H1 (cell line): ENCODE results near the gene TMTC2. TPM values are rescaled to one million over a fixed set of nuclear protein-coding genes. Genes with fewer than 3 reads are reported as not detected.

Source experiments
- CTCF ChIA-PET: fragments of 300-600 bp; sonication (Branson Sonifier 250); formaldehyde crosslinking; loops from one replicate; lab custom pipeline; 2021; ENCODE audit not compliant: partially characterized antibody; lab: Charles Lee
- POLR2A ChIA-PET: fragments of 300-600 bp; sonication (Branson Sonifier 250); formaldehyde crosslinking; loops from one replicate; lab custom pipeline; 2021; ENCODE audit warnings: inconsistent platforms; ENCODE audit not compliant: partially characterized antibody; lab: Charles Lee
- DNase-seq, 2 experiments: peaks; one replicate each; pipeline versions ENCODE4 v3.0.0 to v3.0.0-alpha.2; 2010 to 2022; ENCODE audit warnings: low spot score in 2 of 2, low read depth in 1 of 2, mixed read lengths in 1 of 2
- FAIRE-seq: peaks from 2 replicates; lab custom pipeline; 2011; peaks lifted over from hg19 to GRCh38; lab: Jason Lieb, UNC
- H2AFZ ChIP-seq: 2 replicates; pipeline ENCODE4 v1.8.1; 2012; ENCODE audit warnings: low read length, inconsistent platforms
- H2AK5ac ChIP-seq: 2 replicates; pipeline ENCODE4 v1.6.1; 2013; ENCODE audit warnings: low read depth, low read length
- H2BK120ac ChIP-seq: replicated peaks from 2 replicates; pipeline ENCODE3; 2013; ENCODE audit warnings: low read depth, low read length, inconsistent platforms
- H2BK12ac ChIP-seq: 2 replicates; pipeline ENCODE4 v1.6.1; 2013; ENCODE audit warnings: low read depth, low read length
- H2BK15ac ChIP-seq: 2 replicates; pipeline ENCODE4 v1.6.1; 2013; ENCODE audit warnings: low read length
- H2BK20ac ChIP-seq: 2 replicates; pipeline ENCODE4 v1.6.1; 2013; ENCODE audit warnings: low read length
- H2BK5ac ChIP-seq: 2 replicates; pipeline ENCODE4 v1.6.1; 2013; ENCODE audit warnings: low read depth, low read length
- H3K14ac ChIP-seq: 2 replicates; pipeline ENCODE4 v1.6.1; 2013; ENCODE audit warnings: inconsistent platforms; ENCODE audit not compliant: insufficient read length
- H3K18ac ChIP-seq: 2 replicates; pipeline ENCODE4 v1.6.1; 2013; ENCODE audit warnings: low read length; ENCODE audit errors: extremely low read depth
- H3K23ac ChIP-seq: 2 replicates; pipeline ENCODE4 v1.6.1; 2013; ENCODE audit warnings: inconsistent platforms; ENCODE audit not compliant: insufficient read length
- H3K23me2 ChIP-seq: 2 replicates; pipeline ENCODE4 v1.6.1; 2013; ENCODE audit warnings: low read depth, low read length
- H3K27ac ChIP-seq: 2 replicates; pipeline ENCODE4 v1.6.1; 2011; ENCODE audit warnings: low read depth, low read length, inconsistent platforms
- H3K27me3 ChIP-seq, 4 experiments: replicated peaks in 1 of 4; 1 replicate in 1 of 4; 2 replicates in 3 of 4; pipeline versions ENCODE4 v1.6.1 to v1.8.1; 2011 to 2013; ENCODE audit warnings: low read length in 3 of 4, mild to moderate bottlenecking in 3 of 4, inconsistent platforms in 2 of 4, mixed read lengths in 2 of 4, moderate library complexity in 1 of 4; ENCODE audit not compliant: control insufficient read depth in 3 of 4, insufficient read depth in 3 of 4; ENCODE audit errors: extremely low read depth in 1 of 4
- H3K36me3 ChIP-seq, 4 experiments: 2 replicates each; pipeline versions ENCODE4 v1.6.1 to v1.8.1; 2011 to 2013; ENCODE audit warnings: mild to moderate bottlenecking in 4 of 4, low read length in 3 of 4, moderate library complexity in 2 of 4, control low read depth in 1 of 4, inconsistent platforms in 1 of 4; ENCODE audit not compliant: insufficient read depth in 4 of 4, control insufficient read depth in 2 of 4
- H3K4ac ChIP-seq: replicated peaks from 2 replicates; pipeline ENCODE3; 2013; ENCODE audit warnings: low read length, low read depth, mixed read lengths, inconsistent platforms; ENCODE audit not compliant: insufficient read length
- H3K4me1 ChIP-seq, 4 experiments: replicated peaks in 1 of 4; 1 replicate in 1 of 4; 2 replicates in 3 of 4; pipeline versions ENCODE4 v1.6.1 to v1.8.1; 2011 to 2013; ENCODE audit warnings: low read length in 3 of 4, inconsistent platforms in 2 of 4, mixed read lengths in 1 of 4; ENCODE audit not compliant: insufficient read depth in 4 of 4, control insufficient read depth in 3 of 4
- H3K4me2 ChIP-seq, 2 experiments: 2 replicates each; pipeline versions ENCODE4 v1.6.1 to v1.8.1; 2011 to 2013; ENCODE audit warnings: low read depth in 2 of 2, low read length in 2 of 2, control low read depth in 1 of 2, inconsistent platforms in 1 of 2, mild to moderate bottlenecking in 1 of 2; ENCODE audit not compliant: insufficient read depth in 1 of 2
- H3K4me3 ChIP-seq, 4 experiments: fragments of 200-600, 300-600 bp in 1 of 4; sonication (generic), shearing (Covaris generic), sonication (Bioruptor Twin) in 1 of 4; 2 replicates each; pipeline versions ENCODE4 v1.5.1 to v1.8.1; 2011 to 2016; ENCODE audit warnings: low read length in 4 of 4, low read depth in 3 of 4, control low read depth in 2 of 4, inconsistent platforms in 2 of 4, mild to moderate bottlenecking in 2 of 4, mixed read lengths in 1 of 4, moderate library complexity in 1 of 4; ENCODE audit not compliant: insufficient read depth in 2 of 4; ENCODE audit errors: extremely low read depth in 1 of 4
- H3K56ac ChIP-seq: replicated peaks from 2 replicates; pipeline ENCODE3; 2013; ENCODE audit warnings: low read depth, mild to moderate bottlenecking, mixed read lengths, low read length, inconsistent platforms; ENCODE audit not compliant: insufficient read length
- H3K79me1 ChIP-seq: 2 replicates; pipeline ENCODE4 v1.6.1; 2013; ENCODE audit warnings: low read depth, low read length, control low read depth
- H3K79me2 ChIP-seq, 2 experiments: 2 replicates each; pipeline versions ENCODE4 v1.6.1 to v1.8.1; 2012 to 2013; ENCODE audit warnings: low read length in 2 of 2, mild to moderate bottlenecking in 2 of 2, inconsistent platforms in 1 of 2; ENCODE audit not compliant: insufficient read depth in 2 of 2, control insufficient read depth in 1 of 2
- H3K9ac ChIP-seq, 4 experiments: replicated peaks in 1 of 4; 1 replicate in 1 of 4; 2 replicates in 3 of 4; pipeline versions ENCODE4 v1.6.1 to v1.8.1; 2011 to 2013; ENCODE audit warnings: low read depth in 3 of 4, low read length in 3 of 4, control low read depth in 2 of 4, mild to moderate bottlenecking in 2 of 4, moderate library complexity in 2 of 4, inconsistent platforms in 1 of 4; ENCODE audit errors: extremely low read depth in 1 of 4
- H3K9me3 ChIP-seq, 2 experiments: 2 replicates each; pipeline versions ENCODE4 v1.6.1 to v1.8.1; 2012 to 2013; ENCODE audit warnings: mild to moderate bottlenecking in 2 of 2, moderate library complexity in 2 of 2, control low read depth in 1 of 2, inconsistent platforms in 1 of 2, low read depth in 1 of 2, low read length in 1 of 2, mixed read lengths in 1 of 2; ENCODE audit not compliant: insufficient read depth in 2 of 2
- H4K20me1 ChIP-seq, 2 experiments: replicated peaks in 1 of 2; 2 replicates each; pipeline versions ENCODE3 to v1.8.1; 2011 to 2013; ENCODE audit warnings: inconsistent platforms in 2 of 2, low read length in 2 of 2, mild to moderate bottlenecking in 1 of 2; ENCODE audit not compliant: insufficient read depth in 2 of 2, control insufficient read depth in 1 of 2
- H4K5ac ChIP-seq: 2 replicates; pipeline ENCODE4 v1.6.1; 2013; ENCODE audit warnings: low read length, low read depth, mixed read lengths, inconsistent platforms; ENCODE audit not compliant: insufficient read length
- H4K8ac ChIP-seq: 2 replicates; pipeline ENCODE4 v1.8.0; 2013; ENCODE audit warnings: mild to moderate bottlenecking, moderate library complexity, low read length, inconsistent platforms; ENCODE audit not compliant: insufficient read depth; ENCODE audit errors: extremely low read depth
- H4K91ac ChIP-seq: replicated peaks from 2 replicates; pipeline ENCODE3; 2013; ENCODE audit warnings: low read length, mixed read lengths, inconsistent platforms; ENCODE audit not compliant: insufficient read length
- CREB1 ChIP-seq: IDR thresholded peaks from 2 replicates; pipeline ENCODE4 v1.6.1; 2012; ENCODE audit warnings: inconsistent platforms
- HDAC2 ChIP-seq, 2 experiments: fragments of 300-600 bp in 1 of 2; sonication (generic) in 1 of 2; IDR thresholded peaks; 2 replicates each; pipeline ENCODE4 v1.6.1; 2011 to 2012; ENCODE audit warnings: low read depth in 2 of 2, low read length in 2 of 2, mild to moderate bottlenecking in 2 of 2, moderate library complexity in 2 of 2, borderline replicate concordance in 1 of 2, inconsistent platforms in 1 of 2
- RAD21 ChIP-seq, 2 experiments: IDR thresholded peaks in 1 of 2; conservative IDR thresholded peaks in 1 of 2; 2 replicates each; pipeline ENCODE4 v1.6.1; 2011; ENCODE audit warnings: low read depth in 2 of 2, low read length in 2 of 2, improper control_type of control experiment in 1 of 2, inconsistent platforms in 1 of 2, mild to moderate bottlenecking in 1 of 2, moderate library complexity in 1 of 2
- SIRT6 ChIP-seq: IDR thresholded peaks from one replicate; pipeline ENCODE4 v1.7.1; 2012; ENCODE audit warnings: low read length, inconsistent platforms
- WGBS, 2 experiments: shearing (Covaris generic) in 1 of 2; methylation state at CpG; one replicate each; pipeline versions ENCODE4 v1.1.6 to v1.1.7; 2013 to 2015; ENCODE audit warnings: low lambda C conversion rate in 2 of 2, mixed read lengths in 2 of 2, inconsistent platforms in 1 of 2, low coverage in 1 of 2, missing lambda C conversion rate in 1 of 2; ENCODE audit not compliant: insufficient replicate concordance in 2 of 2, insufficient coverage in 1 of 2, insufficient read length in 1 of 2; ENCODE audit errors: extremely low coverage in 1 of 2, missing lambda C conversion rate in 1 of 2; 5-methylcytosine and 5-hydroxymethylcytosine counted together
- polyA plus RNA-seq, 7 experiments: library from polyadenylated mRNA; depleted of rRNA in 3 of 7; stranded (reverse) in 5 of 7; unstranded in 2 of 7; fragments of >200 nt in 5 of 7; fragments of 200-250 nt in 2 of 7; gene quantifications; 1 replicate in 5 of 7; 2 replicates in 1 of 7; 4 replicates in 1 of 7; pipeline versions ENCODE4 v1.2.1 to v1.2.3, GENCODE V29; 2011 to 2013; ENCODE audit warnings: missing spikeins in 2 of 7, mixed read lengths in 2 of 7
- total RNA-seq: library from RNA; stranded (reverse); fragmentation: NEBNext Ultra II Directional; extraction: Animal tissue kit (Norgen Biotek cat#: 25700); gene quantifications from 2 replicates; pipeline ENCODE4 v1.2.1, GENCODE V29; 2021

Gene TMTC2
- total and polyA plus RNA-seq, 2 of the 8 experiments (the other 6 are each of a cell fraction or from before 2014, with no cell fraction given): 2.3 to 3.9 TPM

DNA sequence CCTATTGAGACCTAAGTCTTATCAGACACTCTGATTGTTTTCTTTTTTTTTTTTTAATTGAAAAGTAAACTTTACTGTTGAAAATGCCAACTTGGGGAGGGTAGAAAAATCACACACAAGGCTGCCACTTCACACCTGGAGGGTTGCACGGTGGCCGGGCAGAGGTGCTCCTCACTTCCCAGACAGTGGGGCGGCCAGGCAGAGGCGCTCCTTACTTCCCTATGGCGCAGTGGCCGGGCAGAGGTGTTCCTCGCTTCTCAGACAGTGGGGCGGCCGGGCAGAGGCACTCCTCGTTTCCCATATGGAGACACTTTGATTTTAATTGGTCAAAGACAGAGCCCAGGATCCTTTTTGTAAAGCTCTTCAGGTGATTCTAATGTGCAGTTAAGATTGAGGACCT is 399.3 kb downstream of the TMTC2 start:
- Histone ChIP-seq H3K4me2 (no peak overlapping the region), H4K91ac (no peak overlapping the region), H3K4ac (no peak overlapping the region), H4K20me1 (no peaks in the 10 kb centered on the region), H3K4me3 (no peak overlapping the region), H3K23me2 (no peaks in the 10 kb centered on the region), H2AFZ (no peak overlapping the region), H3K56ac (no peak overlapping the region), H3K79me2 (no peaks in the 10 kb centered on the region), H2BK15ac (no peak overlapping the region), H3K4me1 (peaks cover 0 to 5% (median 1%) of the 10 kb centered on the region in 4 experiments; a peak in 2 of 7 replicates), H3K23ac (no peak overlapping the region), H2BK120ac (no peak overlapping the region), H3K27me3 (no peaks in the 10 kb centered on the region), H3K9me3 (peaks cover 0 to 4% of the 10 kb centered on the region in 2 experiments; a peak in 1 of 4 replicates), H3K79me1 (no peaks in the 10 kb centered on the region), H3K14ac (no peak overlapping the region), H2BK5ac (no peak overlapping the region), H3K27ac (no peak overlapping the region), H2AK5ac (no peak overlapping the region), H3K9ac (no peak overlapping the region), H4K8ac (no peak overlapping the region; the same call in 1 of the 2 replicates), H2BK12ac (no peak overlapping the region), H3K18ac (no peak overlapping the region), H4K5ac (no peak overlapping the region), H3K36me3 (no peaks in the 10 kb centered on the region; a peak in 1 of 8 replicates), H2BK20ac (no peak overlapping the region)
- 99% methylated on average over 10 of the region's 10 CpGs; no CpG with 5 or more reads in 1 of the 2 experiments for WGBS, 2 experiments
- CTCF ChIA-PET: no interaction called here
- FAIRE-seq: no peak
- DNase-seq: no peak
- TF ChIP-seq HDAC2 (IDR thresholded peaks at IDR 0.05; ENCODE audit: borderline replicate concordance in 1 of 2, low read depth in 2 of 2, low read length in 2 of 2): no peak
- TF ChIP-seq RAD21 (IDR thresholded peaks at IDR 0.05 in 1 of 2, conservative IDR thresholded peaks at IDR 0.05 in 1 of 2; ENCODE audit: low read depth in 2 of 2, low read length in 2 of 2): peak; percentile 14 to 22; a peak in 2 of 4 replicates
- no peak for TF ChIP-seq SIRT6
- TF ChIP-seq CREB1: no peak
- POLR2A ChIA-PET: no interaction called here
